HG02642 (cell line): ENCODE results near the gene SLC52A3.

ENCODE experiments used
- ATAC-seq: cut with Tn5 transposase; IDR thresholded peaks from one replicate; pipeline ENCODE4 v1.9.1; 2021; ENCODE audit warnings: mild to moderate bottlenecking; ENCODE audit not compliant: unreplicated experiment, poor library complexity

SLC52A3 gene

DNA sequence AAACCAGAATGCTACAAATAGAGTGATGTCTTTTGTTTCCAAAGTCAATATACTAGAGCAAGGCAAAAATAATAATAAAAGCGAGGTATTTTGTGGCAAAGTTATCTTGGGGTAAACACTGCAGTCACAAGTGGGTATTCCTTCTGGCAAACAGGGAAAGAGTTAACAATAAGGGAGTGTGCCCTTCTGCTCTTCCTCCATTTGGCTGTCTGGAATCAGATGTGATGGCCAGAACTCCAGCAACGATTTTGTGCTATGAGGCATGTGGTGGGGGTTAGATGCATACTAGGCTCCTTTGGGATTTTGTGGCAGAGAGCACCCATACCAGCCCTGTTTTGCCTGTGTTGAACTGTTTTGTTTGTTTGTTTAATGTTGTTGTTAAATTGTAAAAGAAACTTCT lies 2.4 kb upstream of the SLC52A3 start:
- ATAC-seq = no peak

- ATAC-seq = no peak
These were observed 1.4 kb downstream of the SLC52A3 start for GRCh38 chr20:766906-767305.

- no peak for ATAC-seq
These were observed 4.0 kb downstream of the SLC52A3 start for GRCh38 chr20:764255-764654.

DNA sequence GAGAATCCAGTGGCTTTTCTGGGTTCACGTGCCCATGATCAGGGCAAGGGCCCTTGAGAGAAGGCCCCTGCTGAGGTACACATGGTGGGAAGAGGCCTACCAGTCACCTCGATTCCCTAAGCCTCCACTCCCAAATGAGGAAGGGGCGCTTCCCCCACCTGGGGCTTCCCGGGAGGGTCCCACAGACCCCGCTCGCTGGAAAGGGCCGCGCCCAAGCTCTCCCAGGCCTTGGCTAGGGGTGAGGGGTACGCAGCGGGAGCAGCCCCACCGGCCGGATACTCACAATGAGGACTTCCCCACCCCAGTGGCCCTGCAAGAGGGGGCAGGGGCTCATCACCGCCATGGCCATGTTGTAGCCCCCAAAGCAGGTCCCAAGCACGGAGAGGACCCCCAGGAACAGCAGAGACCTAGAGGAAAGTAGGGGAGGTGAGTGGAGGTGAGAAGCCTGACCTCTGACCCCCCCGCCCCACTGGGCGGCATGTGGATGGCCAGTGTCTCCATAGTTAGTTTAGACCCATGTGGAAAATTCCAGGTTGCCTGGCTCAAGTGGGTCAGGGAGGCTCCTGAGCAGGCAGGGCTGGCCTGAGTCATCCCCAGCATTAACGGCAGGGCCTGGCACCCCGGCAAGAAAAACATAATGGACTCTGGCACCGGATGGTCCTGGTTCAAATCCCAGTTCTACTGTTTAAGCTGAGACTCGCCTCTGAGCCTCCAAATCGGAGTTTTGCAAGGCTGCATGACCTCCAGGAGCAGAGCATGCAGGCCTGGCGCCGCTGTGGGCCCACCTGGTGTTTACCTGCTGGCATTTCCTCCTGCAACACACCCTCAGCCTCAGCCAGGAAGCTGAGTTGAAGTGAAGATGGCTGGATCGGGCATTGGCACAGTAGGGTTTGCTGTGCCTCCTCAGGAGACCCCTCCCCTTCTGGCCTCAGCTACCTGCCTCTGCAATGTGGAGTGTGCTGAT lies 6.6 kb downstream of the SLC52A3 start:
- ATAC-seq = no peak

GRCh38 chr20:760751-761417 lies 7.4 kb downstream of the SLC52A3 start:
- no peak for ATAC-seq

- no peak for ATAC-seq
These were observed 10.8 kb downstream of the SLC52A3 start for GRCh38 chr20:757506-757905.

GRCh38 chr20:755941-756340 lies 12.4 kb downstream of the SLC52A3 start:
- ATAC-seq = no peak

GRCh38 chr20:754904-755303 lies 13.4 kb downstream of the SLC52A3 start:
- no peak for ATAC-seq

- ATAC-seq = no peak
These were observed 14.2 kb downstream of the SLC52A3 start for GRCh38 chr20:753897-754635.

- no peak for ATAC-seq
These were observed 15.2 kb downstream of the SLC52A3 start for GRCh38 chr20:753136-753535.

DNA sequence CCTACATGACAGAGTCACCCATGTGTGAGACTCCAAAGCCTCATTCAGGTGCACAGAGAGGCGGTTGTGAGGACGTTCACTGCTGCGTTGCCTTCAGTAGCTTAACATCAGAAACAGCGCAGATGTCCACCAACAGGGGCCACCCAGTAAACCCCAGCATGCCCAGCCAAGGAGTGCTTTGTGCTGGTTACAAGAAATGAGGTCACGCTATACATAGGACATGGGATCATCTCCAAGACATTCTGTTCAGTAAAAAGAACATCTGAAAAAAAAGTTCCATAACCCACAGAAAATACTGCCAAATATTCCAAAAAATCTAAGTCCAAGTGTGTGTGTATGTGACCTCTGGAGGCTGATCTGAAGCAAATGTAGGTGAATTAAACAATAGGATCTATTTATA lies 16.0 kb downstream of the SLC52A3 start:
- no peak for ATAC-seq

- ATAC-seq = no peak
These were observed 16.5 kb downstream of the SLC52A3 start for GRCh38 chr20:751761-752160.

- no peak for ATAC-seq
These were observed 17.5 kb downstream of the SLC52A3 start for GRCh38 chr20:750801-751200.

- no peak for ATAC-seq
These were observed 22.5 kb downstream of the SLC52A3 start for GRCh38 chr20:745683-746301.

DNA sequence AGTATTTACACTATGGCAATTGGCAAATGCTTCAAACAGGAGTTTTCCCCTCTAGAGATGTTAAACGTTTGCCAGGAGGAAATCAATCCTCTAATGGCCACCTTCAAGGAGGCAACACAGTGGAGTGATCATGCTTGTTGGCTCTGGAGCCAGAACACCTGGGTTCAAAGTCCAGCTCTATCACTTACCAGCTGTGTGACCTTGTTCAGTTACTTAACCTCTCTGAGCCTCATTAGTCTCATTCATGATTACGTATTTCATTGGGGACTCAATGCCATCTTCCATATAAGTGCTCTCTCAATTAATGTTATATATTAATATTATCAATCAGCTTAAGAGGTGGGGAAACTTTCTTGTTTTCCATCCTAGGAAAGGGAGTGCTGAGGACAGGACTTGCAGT lies 26.1 kb downstream of the SLC52A3 start:
- no peak for ATAC-seq

DNA sequence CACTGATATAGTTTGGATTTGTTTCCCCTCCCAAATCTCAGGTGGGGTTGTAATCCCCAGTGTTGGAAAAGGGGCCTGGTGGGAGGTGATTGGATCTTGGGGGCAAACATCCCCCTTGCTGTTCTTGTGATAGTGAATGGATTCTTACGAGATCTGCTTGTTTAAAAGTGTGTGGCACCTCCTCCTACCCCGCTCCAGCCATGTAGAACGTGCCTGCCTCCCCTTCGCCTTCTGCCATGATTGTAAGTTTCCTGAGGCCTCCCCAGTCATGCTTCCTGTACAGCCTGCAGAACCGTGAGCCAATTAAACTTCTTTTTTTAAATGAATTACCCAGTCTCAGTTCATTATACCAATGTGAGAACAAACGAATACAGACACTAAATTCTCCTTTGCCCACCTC lies 26.7 kb downstream of the SLC52A3 start:
- no peak for ATAC-seq

GRCh38 chr20:740162-740561 lies 28.1 kb downstream of the SLC52A3 start:
- no peak for ATAC-seq

DNA sequence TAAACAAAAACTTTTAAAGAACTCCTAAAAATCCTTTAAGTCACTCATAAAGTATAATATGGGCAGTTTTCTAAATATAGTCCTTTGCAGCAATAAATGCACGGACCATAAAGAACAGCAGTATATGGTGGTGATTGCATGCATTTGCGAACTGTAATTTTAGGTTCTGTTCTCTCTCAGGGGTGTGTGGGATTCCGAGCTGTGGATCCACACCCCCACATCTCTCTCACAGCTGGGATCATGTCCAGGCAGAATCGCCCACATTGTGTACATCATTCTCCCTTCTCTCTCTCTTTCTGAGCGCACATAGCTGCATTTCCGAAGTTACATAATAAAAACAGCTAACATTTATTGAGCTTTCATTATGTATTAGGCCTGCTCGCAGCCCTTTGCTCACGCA lies 28.6 kb downstream of the SLC52A3 start:
- no peak for ATAC-seq

DNA sequence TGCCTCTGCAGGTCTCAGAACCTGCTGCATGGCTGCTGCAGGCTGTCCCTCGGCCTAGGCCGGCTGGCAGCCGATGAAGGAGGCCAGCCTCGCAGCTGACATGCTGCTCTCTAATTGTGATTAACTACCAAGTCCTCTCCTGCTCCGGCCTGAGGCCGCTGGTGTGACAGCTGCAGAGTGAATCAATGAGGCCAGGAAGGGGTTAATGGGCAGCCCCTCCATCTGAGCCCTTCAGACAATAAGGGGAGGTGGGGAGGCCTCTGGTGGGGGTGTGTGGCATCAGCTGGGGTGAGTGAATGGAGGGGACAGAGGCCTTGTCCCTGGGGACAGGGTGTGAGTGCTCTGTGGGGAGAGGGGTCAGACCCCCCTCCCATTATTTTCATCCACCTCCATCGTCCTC lies 34.4 kb downstream of the SLC52A3 start:
- no peak for ATAC-seq

DNA sequence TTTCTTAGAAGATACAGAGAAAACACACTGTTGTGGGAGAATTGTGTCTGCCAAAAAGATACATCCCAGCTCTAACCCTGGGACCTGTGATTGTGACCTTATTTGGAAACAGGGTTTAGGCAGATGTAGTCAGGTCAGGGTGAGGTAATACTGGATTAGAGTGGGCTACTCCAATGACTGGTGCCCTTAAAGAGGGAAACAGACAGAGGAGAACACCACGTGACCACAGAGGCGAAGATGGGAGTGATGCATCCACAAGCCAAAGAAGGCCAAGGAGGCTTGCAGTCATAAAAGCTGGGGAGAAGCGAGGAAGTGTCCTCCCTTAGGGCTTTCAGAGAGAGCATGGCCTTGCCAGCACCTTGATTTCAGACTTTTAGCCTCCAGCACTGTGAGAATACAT lies 35.6 kb downstream of the SLC52A3 start:
- ATAC-seq = no peak
